Dedifferentiated amniotic fluid mesenchymal stem cell (primary cell): Measurements from ENCODE around the gene PDSS2.

ENCODE experiments used
- DNase-seq: peaks from one replicate; pipeline ENCODE4 v3.0.0-alpha.2; 2016; ENCODE audit errors: extremely low spot score

Gene PDSS2

GRCh38 chr6:107271208-107271790, 188.1 kb downstream of the PDSS2 start:
- no peak for DNase-seq

DNA sequence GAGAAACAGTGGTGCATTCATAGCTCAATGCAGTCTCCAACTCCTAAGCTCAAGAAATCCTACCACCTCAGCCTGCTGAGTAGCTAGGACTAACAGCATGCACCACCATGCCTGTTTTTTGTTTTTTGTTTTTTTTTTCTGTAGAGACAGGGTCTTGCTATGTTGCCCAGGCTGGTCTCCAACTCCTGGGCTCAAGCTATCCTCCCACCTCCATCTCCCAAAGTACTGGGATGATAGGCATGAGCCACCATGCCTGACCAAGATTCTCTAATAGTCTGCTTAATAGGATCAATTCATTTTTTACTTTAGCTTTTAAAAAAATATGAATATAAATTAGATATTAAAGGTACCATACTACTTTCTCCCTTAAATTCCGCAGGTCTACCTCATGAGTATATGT, 191.7 kb downstream of the PDSS2 start:
- DNase-seq: no peak

- DNase-seq: no peak
Observed at GRCh38 chr6:107267006-107267405, 192.4 kb downstream of the PDSS2 start.

GRCh38 chr6:107266563-107266962, 192.8 kb downstream of the PDSS2 start:
- DNase-seq: no peak

GRCh38 chr6:107264357-107264840, 195.0 kb downstream of the PDSS2 start:
- DNase-seq: no peak

GRCh38 chr6:107259951-107260350, 199.4 kb downstream of the PDSS2 start:
- DNase-seq: no peak

DNA sequence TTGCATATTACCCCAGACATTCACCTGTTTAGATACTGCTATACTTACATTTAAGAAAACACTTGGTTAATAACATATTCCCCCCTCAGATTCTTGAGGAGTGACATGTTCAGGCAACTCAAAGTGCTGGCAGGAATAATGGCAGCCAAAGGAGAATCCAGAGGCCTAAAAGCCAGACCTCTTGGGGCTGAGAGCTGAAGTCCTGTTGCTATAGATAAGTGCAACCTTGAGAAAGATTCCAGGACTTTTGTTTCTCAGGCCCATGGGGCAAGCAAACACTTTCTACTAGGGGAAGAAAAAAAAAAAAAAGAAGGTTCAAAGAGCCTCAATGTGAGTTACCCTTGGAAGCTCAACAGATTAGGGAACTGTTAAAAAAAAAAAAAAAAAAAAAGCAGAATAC, 211.2 kb downstream of the PDSS2 start:
- no peak for DNase-seq

GRCh38 chr6:107246972-107247615, 212.3 kb downstream of the PDSS2 start:
- no peak for DNase-seq

DNA sequence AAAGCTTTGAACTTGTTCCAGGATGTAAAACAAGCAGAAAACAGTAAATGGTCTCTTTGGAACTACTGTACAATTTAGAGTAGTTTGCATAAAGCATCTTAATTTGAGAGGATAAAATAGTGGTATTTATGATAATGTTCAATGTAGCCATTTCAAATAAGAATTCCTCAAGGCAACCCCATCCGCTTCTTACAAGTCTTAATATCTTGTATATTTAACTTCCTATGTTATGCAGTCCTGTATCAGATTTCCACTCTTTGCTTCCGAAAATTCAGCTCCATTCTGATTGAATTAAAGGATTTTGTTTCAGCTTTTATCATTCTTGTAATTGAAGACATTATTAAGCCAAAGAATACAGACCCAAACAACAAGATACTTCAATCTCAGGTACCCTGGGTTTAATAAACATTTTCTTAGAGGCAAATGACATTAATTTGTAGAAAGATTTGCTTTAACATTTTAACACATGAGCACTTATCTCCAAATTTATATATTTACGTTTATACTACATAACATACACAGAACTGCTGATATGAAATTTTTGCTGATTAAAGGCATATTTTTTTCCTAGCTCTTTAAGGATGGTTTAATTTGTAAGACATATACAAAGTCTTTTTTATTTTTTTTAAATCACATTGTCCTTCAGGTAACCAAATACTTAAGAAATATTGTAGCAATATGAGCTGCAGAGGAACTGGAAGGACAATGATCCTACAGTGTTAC, 213.0 kb downstream of the PDSS2 start:
- no peak for DNase-seq

DNA sequence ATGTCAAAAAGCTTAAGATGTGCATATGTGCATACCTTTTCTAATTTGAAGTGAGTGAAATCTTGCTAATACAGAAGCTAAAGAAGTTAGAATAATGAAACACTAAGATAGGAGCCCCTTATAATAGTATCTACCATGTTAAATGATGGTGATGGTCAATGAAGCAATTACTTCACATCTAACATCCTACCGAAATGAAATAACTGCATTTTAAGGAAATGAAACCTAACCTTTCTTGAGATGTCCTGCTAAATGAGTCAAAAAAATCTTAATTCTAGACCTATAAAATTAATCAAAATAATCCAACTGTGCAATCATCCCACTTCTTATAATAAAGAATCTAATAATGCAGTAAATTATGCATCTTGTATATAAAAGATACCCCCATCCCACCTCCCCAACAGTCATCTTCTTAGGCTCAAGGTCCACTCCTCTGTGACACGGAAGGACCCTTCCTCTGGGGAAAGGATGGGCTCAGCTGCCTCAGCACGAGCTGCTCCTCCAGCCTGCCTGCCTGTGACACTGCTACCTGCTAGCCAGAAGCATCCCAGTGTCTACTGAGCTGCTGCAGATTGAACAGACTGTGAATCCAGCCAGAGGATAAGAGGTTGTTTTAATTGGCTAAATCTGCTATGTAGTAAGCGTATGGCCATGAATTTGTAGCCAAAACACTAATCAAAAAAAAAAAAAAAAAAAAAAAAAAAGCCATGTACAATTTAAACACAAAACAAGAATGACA, 214.5 kb downstream of the PDSS2 start:
- DNase-seq: no peak

- no peak for DNase-seq
Observed at GRCh38 chr6:107244082-107244741, 215.2 kb downstream of the PDSS2 start.

DNA sequence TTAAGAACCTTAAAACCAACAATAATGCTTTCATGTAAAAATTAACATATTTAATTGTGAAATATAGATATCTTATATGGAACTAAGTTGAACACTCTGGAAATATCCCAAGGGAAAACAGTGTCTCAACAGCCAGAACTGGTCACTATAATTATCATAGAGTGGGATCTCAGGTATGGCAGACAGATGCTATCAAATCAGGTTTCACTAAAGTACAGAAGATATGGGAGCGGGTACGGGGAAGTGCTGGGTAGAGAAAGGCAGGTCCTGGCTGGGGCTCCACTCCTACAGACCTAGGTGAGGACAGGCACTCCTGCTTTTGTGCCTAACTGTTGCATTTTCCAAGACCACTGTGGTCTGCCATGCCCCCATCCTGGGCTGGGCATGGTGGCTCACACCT, 215.9 kb downstream of the PDSS2 start:
- DNase-seq: no peak

DNA sequence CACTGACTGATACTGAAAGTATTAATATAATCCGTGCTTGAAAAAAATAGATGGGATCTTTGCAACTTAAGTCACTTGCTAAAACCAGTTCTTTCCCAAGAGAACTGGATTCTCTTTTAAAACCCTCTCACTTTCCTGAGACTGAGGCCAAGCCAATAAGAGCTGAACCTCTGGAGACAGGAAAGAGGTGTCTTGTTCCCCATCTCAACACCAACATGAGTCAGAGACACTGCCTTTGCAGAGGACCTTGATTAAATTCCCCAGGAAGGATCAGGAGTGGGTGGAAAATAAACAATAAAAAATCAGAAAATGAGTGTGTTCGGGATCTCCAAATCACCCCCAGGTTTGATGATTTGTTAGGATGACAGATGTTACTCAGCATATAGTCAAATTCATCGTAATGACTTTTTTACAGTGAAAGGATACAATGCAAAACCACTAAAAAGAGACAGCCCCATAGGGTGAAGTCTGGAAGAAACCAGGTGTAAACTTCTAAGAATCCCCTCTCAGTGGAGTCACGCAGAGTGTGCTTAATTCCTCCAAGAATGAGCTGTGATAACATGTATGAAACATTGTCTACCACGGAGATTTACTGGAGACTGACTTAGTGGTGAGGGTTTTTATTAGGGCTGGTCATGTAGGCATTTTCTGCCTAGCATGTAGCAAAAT, 221.2 kb downstream of the PDSS2 start:
- DNase-seq: no peak

GRCh38 chr6:107235511-107235910, 223.9 kb downstream of the PDSS2 start:
- no peak for DNase-seq

GRCh38 chr6:107235007-107235406, 224.4 kb downstream of the PDSS2 start:
- DNase-seq: no peak

GRCh38 chr6:107231243-107231642, 228.1 kb downstream of the PDSS2 start:
- DNase-seq: no peak

- DNase-seq: no peak
Observed at GRCh38 chr6:107230448-107230847, 228.9 kb downstream of the PDSS2 start.

DNA sequence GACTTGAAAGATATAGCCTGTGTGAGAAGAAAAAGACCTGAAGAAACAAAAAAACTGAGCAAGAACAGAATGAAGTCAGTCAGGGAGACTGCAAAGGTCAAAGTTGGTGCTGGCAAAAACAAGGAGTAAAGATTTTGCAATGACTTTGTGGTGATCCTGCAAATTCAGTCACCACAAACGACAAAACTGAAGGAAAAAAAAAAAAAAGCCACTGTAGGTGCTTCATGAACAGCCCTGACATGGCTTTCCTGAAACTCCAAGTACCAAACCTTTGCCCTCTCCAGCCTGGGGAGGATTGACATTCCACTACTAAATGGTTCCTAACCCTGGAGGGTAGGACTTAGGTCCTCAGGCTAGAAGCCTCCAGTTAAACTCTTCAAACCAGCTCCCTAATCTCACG, 229.3 kb downstream of the PDSS2 start:
- no peak for DNase-seq

- no peak for DNase-seq
Observed at GRCh38 chr6:107228754-107229153, 230.6 kb downstream of the PDSS2 start.

DNA sequence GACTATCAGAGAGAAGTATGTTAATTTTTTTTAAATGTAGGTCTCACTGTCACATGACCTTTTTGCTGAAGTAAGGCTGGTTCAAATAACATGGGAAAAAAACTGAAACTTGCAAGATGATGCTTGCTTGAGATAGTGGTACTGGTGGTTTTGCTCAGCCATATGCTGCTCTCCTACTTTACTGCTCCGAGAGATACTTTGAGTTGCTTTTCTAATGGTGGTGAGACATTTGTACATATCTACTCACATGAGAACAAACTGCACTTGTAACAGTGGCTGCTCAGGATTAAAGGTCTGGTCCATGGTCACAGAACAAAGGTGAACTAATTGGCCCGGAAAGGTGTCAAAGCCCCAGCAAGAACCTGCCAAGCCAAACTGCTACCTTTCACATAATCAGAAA, 237.8 kb downstream of the PDSS2 start:
- no peak for DNase-seq

GRCh38 chr6:107219851-107220250, 239.5 kb downstream of the PDSS2 start:
- no peak for DNase-seq
